ENCODE data around the gene IQCH. TPM values are rescaled to one million over a fixed set of nuclear protein-coding genes. Genes with fewer than 3 reads are reported as not detected.
A peak's percentile ranks its signal among the peaks of the same experiment; 100 is the strongest.
"Not testable (repeated sequence)": the region's sequence is repeated elsewhere in the genome, so short reads cannot be mapped to it uniquely, and the experiment has no call there.

IQCH gene
- total and polyA plus RNA-seq, 4 experiments from 2014 or later, result 0.99 to 2.1 (median 1.5) TPM

DNA sequence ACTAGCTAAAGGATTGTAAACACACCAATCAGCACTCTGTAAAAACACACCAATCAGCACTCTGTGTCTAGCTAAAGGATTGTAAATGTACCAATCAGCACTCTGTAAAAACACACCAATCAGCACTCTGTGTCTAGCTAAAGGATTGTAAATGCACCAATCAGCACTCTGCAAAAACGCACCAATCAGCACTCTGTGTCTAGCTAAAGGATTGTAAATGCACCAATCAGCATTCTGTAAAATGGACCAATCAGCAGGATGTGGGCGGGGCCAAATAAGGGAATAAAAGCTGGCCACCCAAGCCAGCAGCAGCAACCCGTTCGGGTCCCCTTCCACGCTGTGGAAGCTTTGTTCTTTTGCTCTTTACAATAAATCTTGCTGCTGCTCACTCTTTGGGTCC is 8.0 kb upstream of the IQCH start:
- H3K4me3 ChIP-seq (ENCODE audit: low read length in 2 of 2); H3K27me3 ChIP-seq (ENCODE audit: insufficient read depth, low read length); intact Hi-C loops (cut with micrococcal nuclease); POLR2A ChIA-PET (ENCODE audit: partially characterized antibody); CTCF ChIA-PET (ENCODE audit: partially characterized antibody); H3K27ac ChIP-seq (ENCODE audit: low read depth, low read length); H3K9me3 Mint-ChIP-seq; H3K4me3 Mint-ChIP-seq; H3K27me3 Mint-ChIP-seq; DNase-seq; H3K36me3 ChIP-seq (ENCODE audit: insufficient read depth, low read length); H3K9me3 ChIP-seq (ENCODE audit: control insufficient read depth in 1 of 2, low read length in 2 of 2): not testable (repeated sequence)
- H3K4me1 ChIP-seq (ENCODE audit: insufficient read depth, low read length), result peaks cover 19% of the 10 kb centered on the region
- peak overlapping the region in 2 of 7 donors; percentile 35 to 41 for H3K27ac Mint-ChIP-seq
- H3K4me1 Mint-ChIP-seq, result peaks cover 34 to 54% (median 38%) of the 10 kb centered on the region in 4 donors
- peaks cover 26 to 34% of the 10 kb centered on the region in 2 donors for H3K36me3 Mint-ChIP-seq

DNA sequence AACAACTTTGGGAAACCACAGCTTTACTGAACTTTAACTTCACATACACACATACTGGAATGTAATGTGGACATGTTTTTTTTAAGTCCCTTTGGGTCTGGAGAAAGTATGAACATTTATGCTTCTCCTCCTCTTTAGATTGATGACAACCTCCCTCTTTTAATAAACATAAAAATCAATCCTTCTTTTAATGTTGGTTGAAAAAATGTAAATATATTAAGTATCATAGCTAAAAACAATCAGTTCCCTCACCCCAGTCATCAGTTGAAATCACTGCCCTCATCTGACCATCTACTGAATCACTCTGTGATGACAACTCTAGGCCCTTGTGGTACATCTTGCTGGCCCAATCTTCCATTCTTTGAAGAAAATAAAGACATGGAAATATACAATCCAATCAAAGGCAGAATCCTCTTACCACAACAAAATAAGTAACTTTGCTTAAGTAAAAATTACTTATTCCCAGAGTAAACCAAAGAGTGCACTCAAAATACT is 6.5 kb upstream of the IQCH start:
- Mint-ChIP-seq H3K27me3 (no peaks in the 10 kb centered on the region), H3K27ac (peak overlapping the region in 3 of 7 donors; percentile 2 to 8 (median 2)), H3K9me3 (peaks cover 0 to 5% (median under 1%) of the 10 kb centered on the region in 8 donors), H3K4me1 (peaks cover 35 to 57% (median 38%) of the 10 kb centered on the region in 4 donors), H3K4me3 (no peak overlapping the region), H3K36me3 (peaks cover 26 to 33% of the 10 kb centered on the region in 2 donors)
- Histone ChIP-seq H3K4me1 (ENCODE audit: insufficient read depth, low read length) (peaks cover 19% of the 10 kb centered on the region), H3K27ac (ENCODE audit: low read depth, low read length) (no peak overlapping the region), H3K9me3 (ENCODE audit: control insufficient read depth in 1 of 2, low read length in 2 of 2) (no peaks in the 10 kb centered on the region), H3K36me3 (ENCODE audit: insufficient read depth, low read length) (no peaks in the 10 kb centered on the region), H3K4me3 (ENCODE audit: low read length in 2 of 2) (no peak overlapping the region), H3K27me3 (ENCODE audit: insufficient read depth, low read length) (no peaks in the 10 kb centered on the region)
- ChIA-PET POLR2A (ENCODE audit: partially characterized antibody) (no interaction called here), CTCF (ENCODE audit: partially characterized antibody) (no interaction called here)
- DNase-seq, result no peak
- intact Hi-C loops (cut with micrococcal nuclease), result no loop called here

DNA sequence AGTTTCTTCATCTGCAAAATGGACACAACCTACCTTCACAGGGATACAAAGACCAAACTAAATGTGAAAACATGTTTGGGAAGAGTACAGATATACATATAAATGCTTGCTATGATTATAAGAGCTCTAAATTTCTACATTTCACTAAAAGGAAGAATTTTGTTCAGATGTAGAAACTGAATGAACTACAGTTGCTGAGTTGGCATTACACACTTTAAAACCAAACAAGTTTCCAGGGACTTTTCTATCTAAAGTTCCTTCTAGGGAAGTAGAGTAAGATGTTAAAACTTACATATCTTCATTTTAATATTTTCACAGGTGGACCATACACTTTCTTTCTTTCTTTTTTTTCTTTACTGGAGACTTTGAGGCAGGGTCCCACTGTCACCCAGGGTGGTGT is 4.8 kb upstream of the IQCH start:
- DNase-seq, result no peak
- H3K4me1 Mint-ChIP-seq, result peaks cover 35 to 69% (median 43%) of the 10 kb centered on the region in 4 donors
- Histone ChIP-seq H3K27me3 (ENCODE audit: insufficient read depth, low read length) (no peaks in the 10 kb centered on the region), H3K4me3 (ENCODE audit: low read length in 2 of 2) (no peak overlapping the region), H3K4me1 (ENCODE audit: insufficient read depth, low read length) (peaks cover 26% of the 10 kb centered on the region), H3K9me3 (ENCODE audit: control insufficient read depth in 1 of 2, low read length in 2 of 2) (no peaks in the 10 kb centered on the region), H3K27ac (ENCODE audit: low read depth, low read length) (no peak overlapping the region), H3K36me3 (ENCODE audit: insufficient read depth, low read length) (no peaks in the 10 kb centered on the region)
- CTCF ChIA-PET (ENCODE audit: partially characterized antibody), result interaction anchor here (1.6 kb wide), 1 partner anchor 10 kb away, joined by 4 read pairs; no protein-coding TSS in a partner anchor
- H3K36me3 Mint-ChIP-seq, result peaks cover 26 to 38% of the 10 kb centered on the region in 2 donors
- H3K27ac Mint-ChIP-seq, result peak overlapping the region in 2 of 7 donors; percentile 4 to 55
- intact Hi-C loops (cut with micrococcal nuclease), result loop anchor here (10.0 kb wide), 1 partner anchor 805 kb away; the partner anchor contains the start of gene PIAS1
- peaks cover 0 to 5% (median under 1%) of the 10 kb centered on the region in 8 donors for H3K9me3 Mint-ChIP-seq
- peak overlapping the region in 2 of 8 donors; percentile 26 to 32 for H3K4me3 Mint-ChIP-seq
- POLR2A ChIA-PET (ENCODE audit: partially characterized antibody), result no interaction called here
- no peaks in the 10 kb centered on the region for H3K27me3 Mint-ChIP-seq

DNA sequence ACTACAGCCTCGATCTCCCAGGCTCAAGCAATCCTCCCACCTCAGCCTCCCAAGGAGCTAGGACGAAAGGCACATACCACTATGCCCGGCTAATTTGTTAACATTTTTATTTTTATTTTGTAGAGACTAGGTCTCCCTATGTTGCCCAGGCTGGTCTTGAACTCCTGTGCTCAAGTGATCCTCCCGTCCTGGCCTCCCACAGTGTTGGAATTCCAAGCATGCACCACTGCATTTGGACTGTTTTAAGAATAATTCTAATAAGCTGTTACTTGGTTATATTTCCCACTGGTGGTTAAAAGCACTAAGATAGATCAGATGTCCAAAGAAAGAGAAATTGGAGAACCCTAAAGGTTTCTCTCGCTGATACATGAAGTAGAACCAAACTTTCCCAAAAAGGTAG is 3.3 kb upstream of the IQCH start:
- POLR2A ChIA-PET (ENCODE audit: partially characterized antibody), result interaction anchor here (1.1 kb wide), 1 partner anchor 11 kb away, joined by 3 read pairs; no protein-coding TSS in a partner anchor
- Histone ChIP-seq H3K9me3 (ENCODE audit: control insufficient read depth in 1 of 2, low read length in 2 of 2) (no peaks in the 10 kb centered on the region), H3K27ac (ENCODE audit: low read depth, low read length) (no peak overlapping the region), H3K4me1 (ENCODE audit: insufficient read depth, low read length) (peaks cover 34% of the 10 kb centered on the region), H3K4me3 (ENCODE audit: low read length in 2 of 2) (no peak overlapping the region), H3K27me3 (ENCODE audit: insufficient read depth, low read length) (no peaks in the 10 kb centered on the region), H3K36me3 (ENCODE audit: insufficient read depth, low read length) (no peaks in the 10 kb centered on the region)
- Mint-ChIP-seq H3K9me3 (peaks cover 0 to 5% (median under 1%) of the 10 kb centered on the region in 8 donors), H3K4me1 (peaks cover 35 to 71% (median 46%) of the 10 kb centered on the region in 4 donors), H3K4me3 (peak overlapping the region in 2 of 8 donors; percentile 20 to 47), H3K27ac (peak overlapping the region in 1 of 7 donors; percentile 33), H3K27me3 (no peaks in the 10 kb centered on the region), H3K36me3 (peaks cover 19 to 30% of the 10 kb centered on the region in 2 donors)
- no peak for DNase-seq
- intact Hi-C loops (cut with micrococcal nuclease), result loop anchor here (10.0 kb wide), 1 partner anchor 803 kb away; the partner anchor contains the start of gene PIAS1
- CTCF ChIA-PET (ENCODE audit: partially characterized antibody), result no interaction called here

DNA sequence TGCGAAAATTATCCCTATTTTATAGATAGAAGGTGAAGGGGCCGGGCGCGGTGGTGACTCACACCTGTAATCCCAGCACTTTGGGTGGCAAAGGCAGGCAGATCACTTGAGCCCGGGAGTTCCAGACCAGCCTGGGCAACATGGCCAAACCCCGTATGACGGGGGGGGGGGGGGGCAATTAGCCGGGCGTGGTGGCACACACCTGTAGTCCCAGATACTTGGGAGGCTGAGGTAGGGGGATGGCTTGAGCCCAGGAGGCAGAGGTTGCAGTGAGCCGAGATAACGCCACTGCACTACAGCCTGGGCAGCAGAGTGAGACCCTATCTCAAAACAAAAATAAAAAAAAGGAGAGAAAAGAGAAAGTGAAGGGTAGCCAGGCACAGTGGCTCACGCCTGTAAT is 1.5 kb upstream of the IQCH start:
- Mint-ChIP-seq H3K27ac (peak overlapping the region; percentile 71 to 99 (median 96)), H3K27me3 (no peaks in the 10 kb centered on the region), H3K4me1 (peaks cover 28 to 63% (median 44%) of the 10 kb centered on the region in 4 donors), H3K36me3 (peaks cover 3 to 14% of the 10 kb centered on the region in 2 donors), H3K4me3 (peak overlapping the region; percentile 96 to 99 (median 98)), H3K9me3 (no peaks in the 10 kb centered on the region)
- ChIA-PET POLR2A (ENCODE audit: partially characterized antibody) (interaction anchor here (1.3 kb wide), 1 partner anchor 151 kb away, joined by 4 read pairs; no protein-coding TSS in a partner anchor), CTCF (ENCODE audit: partially characterized antibody) (no interaction called here)
- Histone ChIP-seq H3K36me3 (ENCODE audit: insufficient read depth, low read length) (no peaks in the 10 kb centered on the region), H3K9me3 (ENCODE audit: control insufficient read depth in 1 of 2, low read length in 2 of 2) (no peaks in the 10 kb centered on the region), H3K4me1 (ENCODE audit: insufficient read depth, low read length) (peaks cover 34% of the 10 kb centered on the region), H3K27ac (ENCODE audit: low read depth, low read length) (no peak overlapping the region), H3K4me3 (ENCODE audit: low read length in 2 of 2) (peak overlapping the region in 1 of 2 donors; percentile 96), H3K27me3 (ENCODE audit: insufficient read depth, low read length) (no peaks in the 10 kb centered on the region)
- intact Hi-C loops (cut with micrococcal nuclease), result loop anchor here (10.0 kb wide), 1 partner anchor 802 kb away; the partner anchor contains the start of gene PIAS1
- no peak for DNase-seq

DNA sequence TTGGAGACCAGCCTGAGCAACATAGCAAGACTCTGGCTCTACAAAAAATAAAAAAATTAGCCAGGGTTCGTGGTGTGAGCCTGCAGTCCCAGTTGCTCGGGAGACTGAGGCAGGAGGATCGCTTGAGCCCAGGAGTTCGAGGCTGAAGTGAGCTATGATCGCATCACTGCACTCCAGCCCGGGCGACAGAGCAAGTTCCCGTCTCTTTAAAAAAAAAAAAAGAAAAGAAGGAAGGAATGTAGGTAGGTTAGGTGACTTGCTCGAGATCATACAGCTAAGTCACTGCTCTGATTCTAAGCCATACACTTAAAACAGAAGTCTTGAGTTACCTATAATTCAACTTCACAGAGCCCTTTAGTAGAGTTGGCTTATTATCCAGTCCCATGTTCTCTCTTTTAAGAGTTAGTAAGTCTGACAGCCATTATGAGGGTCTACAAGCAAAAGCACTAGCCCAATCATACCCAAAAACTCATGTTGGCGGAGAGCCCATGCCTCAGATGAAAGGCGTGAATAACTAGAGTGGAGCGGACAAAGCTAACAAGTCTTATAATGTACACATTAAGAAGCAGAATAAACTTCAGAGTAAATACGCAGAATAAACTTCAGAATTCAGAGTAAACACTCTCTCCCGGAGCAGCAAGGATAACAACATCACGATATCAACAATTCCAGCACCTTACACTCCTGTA is 893 bp upstream of the IQCH start:
- Histone ChIP-seq H3K27ac (ENCODE audit: low read depth, low read length) (peak overlapping the region; percentile 85), H3K4me1 (ENCODE audit: insufficient read depth, low read length) (peaks cover 34% of the 10 kb centered on the region), H3K4me3 (ENCODE audit: low read length in 2 of 2) (peak overlapping the region; percentile 96 to 98), H3K9me3 (ENCODE audit: control insufficient read depth in 1 of 2, low read length in 2 of 2) (no peaks in the 10 kb centered on the region), H3K27me3 (ENCODE audit: insufficient read depth, low read length) (no peaks in the 10 kb centered on the region), H3K36me3 (ENCODE audit: insufficient read depth, low read length) (no peaks in the 10 kb centered on the region)
- ChIA-PET CTCF (ENCODE audit: partially characterized antibody) (interaction anchor here (1.5 to 2.6 kb wide), 2 partner anchors 10 to 14 kb away, joined by 4 to 14 read pairs; no protein-coding TSS in a partner anchor), POLR2A (ENCODE audit: partially characterized antibody) (interaction anchor here (0.6 to 1.6 kb wide), 13 partner anchors 9 to 307 kb away, joined by 3 to 25 read pairs (median 4); partner anchors contain the start of gene MAP2K5)
- Mint-ChIP-seq H3K27me3 (no peaks in the 10 kb centered on the region), H3K9me3 (no peaks in the 10 kb centered on the region), H3K27ac (peak overlapping the region; percentile 89 to 99 (median 96)), H3K4me3 (peak overlapping the region; percentile 96 to 99 (median 98)), H3K4me1 (peaks cover 27 to 57% (median 42%) of the 10 kb centered on the region in 4 donors), H3K36me3 (peaks cover 0 to 12% of the 10 kb centered on the region in 2 donors)
- no peak for DNase-seq
- intact Hi-C loops (cut with micrococcal nuclease), result loop anchor here (1.0 to 10.0 kb wide), 4 partner anchors 12 to 801 kb away; partner anchors contain the start of genes PIAS1, RNU6-1 and SMAD3

DNA sequence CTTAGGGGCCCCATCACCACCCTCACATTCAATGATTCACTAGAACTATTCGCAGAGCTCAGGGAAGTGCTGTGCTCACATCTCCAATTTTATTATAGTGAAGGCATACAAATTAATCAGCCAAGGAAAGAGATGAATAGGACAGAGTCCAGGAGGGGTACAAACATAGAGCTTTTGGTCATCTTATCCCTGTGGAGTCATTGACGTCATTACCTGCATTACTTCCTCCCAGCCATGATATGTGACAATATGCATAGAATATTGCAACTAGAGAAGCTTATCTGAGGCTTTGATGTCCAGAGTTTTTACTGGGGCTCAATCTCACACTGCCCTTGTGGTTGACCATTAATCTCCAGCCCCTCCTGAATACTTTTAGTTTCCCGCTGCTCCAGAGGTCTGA is 1.5 kb downstream of the IQCH start:
- Histone ChIP-seq H3K27me3 (ENCODE audit: insufficient read depth, low read length) (no peaks in the 10 kb centered on the region), H3K4me3 (ENCODE audit: low read length in 2 of 2) (no peak overlapping the region), H3K36me3 (ENCODE audit: insufficient read depth, low read length) (no peaks in the 10 kb centered on the region), H3K27ac (ENCODE audit: low read depth, low read length) (no peak overlapping the region), H3K4me1 (ENCODE audit: insufficient read depth, low read length) (peaks cover 34% of the 10 kb centered on the region), H3K9me3 (ENCODE audit: control insufficient read depth in 1 of 2, low read length in 2 of 2) (no peaks in the 10 kb centered on the region)
- intact Hi-C loops (cut with micrococcal nuclease), result loop anchor here (10.0 kb wide), 1 partner anchor 799 kb away; the partner anchor contains the start of gene PIAS1
- Mint-ChIP-seq H3K36me3 (peaks cover 0 to 9% of the 10 kb centered on the region in 2 donors), H3K27me3 (no peaks in the 10 kb centered on the region), H3K27ac (peak overlapping the region in 5 of 7 donors; percentile 17 to 89 (median 74)), H3K9me3 (no peaks in the 10 kb centered on the region), H3K4me3 (peak overlapping the region; percentile 34 to 99 (median 73)), H3K4me1 (peaks cover 19 to 45% (median 34%) of the 10 kb centered on the region in 4 donors)
- CTCF ChIA-PET (ENCODE audit: partially characterized antibody), result interaction anchor here (0.8 to 2.6 kb wide), 2 partner anchors 15 to 16 kb away, joined by 3 to 14 read pairs; no protein-coding TSS in a partner anchor
- DNase-seq, result no peak
- POLR2A ChIA-PET (ENCODE audit: partially characterized antibody), result interaction anchor here (0.9 kb wide), 2 partner anchors 145 to 310 kb away, joined by 3 to 4 read pairs; no protein-coding TSS in a partner anchor
